Mesendoderm (in vitro differentiated cells): Measurements from ENCODE around the gene ATP8A1.

Experiments used
- DNase-seq: peaks from one replicate; pipeline ENCODE4 v3.0.0; 2013
- H2AK5ac ChIP-seq: 2 replicates; pipeline ENCODE4 v1.6.1; 2013; ENCODE audit warnings: low read length, inconsistent platforms
- H2BK120ac ChIP-seq: 2 replicates; pipeline ENCODE4 v1.6.1; 2013; ENCODE audit warnings: low read depth, mild to moderate bottlenecking, low read length, moderate library complexity, mixed read lengths
- H2BK15ac ChIP-seq: replicated peaks from 2 replicates; pipeline ENCODE4 v1.6.1; 2013; ENCODE audit warnings: low read depth, mild to moderate bottlenecking, moderate library complexity
- H2BK5ac ChIP-seq: 2 replicates; pipeline ENCODE4 v1.6.1; 2013; ENCODE audit warnings: low read length, inconsistent platforms
- H3K18ac ChIP-seq: 2 replicates; pipeline ENCODE4 v1.6.1; 2013; ENCODE audit warnings: mild to moderate bottlenecking, low read length, mixed read lengths
- H3K23ac ChIP-seq: one replicate; pipeline ENCODE4 v1.6.1; 2013; ENCODE audit warnings: low read length
- H3K27ac ChIP-seq: 2 replicates; pipeline ENCODE4 v1.5.1; 2013; ENCODE audit warnings: low read depth, mild to moderate bottlenecking, inconsistent platforms, low read length, moderate library complexity
- H3K27me3 ChIP-seq: 2 replicates; pipeline ENCODE4 v1.6.1; 2013; ENCODE audit warnings: low read length, control low read depth, mild to moderate bottlenecking, inconsistent platforms; ENCODE audit not compliant: insufficient read depth, poor library complexity
- H3K36me3 ChIP-seq: 2 replicates; pipeline ENCODE4 v1.6.1; 2013; ENCODE audit warnings: low read length, inconsistent platforms; ENCODE audit not compliant: control insufficient read depth, insufficient read depth
- H3K4ac ChIP-seq: one replicate; pipeline ENCODE4 v1.6.1; 2013; ENCODE audit warnings: low read depth, mild to moderate bottlenecking, low read length, moderate library complexity
- H3K4me1 ChIP-seq: 2 replicates; pipeline ENCODE4 v1.6.1; 2013; ENCODE audit warnings: low read depth, low read length, inconsistent platforms; ENCODE audit not compliant: control insufficient read depth
- H3K4me2 ChIP-seq: 2 replicates; pipeline ENCODE4 v1.6.1; 2013; ENCODE audit warnings: low read length
- H3K4me3 ChIP-seq: 2 replicates; pipeline ENCODE4 v1.5.1; 2013; ENCODE audit warnings: mild to moderate bottlenecking, low read length
- H3K56ac ChIP-seq: one replicate; pipeline ENCODE4 v1.6.1; 2013; ENCODE audit warnings: low read length
- H3K79me1 ChIP-seq: 2 replicates; pipeline ENCODE4 v1.6.1; 2013; ENCODE audit warnings: low read length, inconsistent platforms
- H3K79me2 ChIP-seq: 2 replicates; pipeline ENCODE4 v1.6.1; 2013; ENCODE audit warnings: mild to moderate bottlenecking, low read length; ENCODE audit not compliant: control insufficient read depth, insufficient read depth
- H3K9ac ChIP-seq: 2 replicates; pipeline ENCODE4 v1.6.1; 2013; ENCODE audit warnings: low read length, inconsistent platforms
- H4K5ac ChIP-seq: one replicate; pipeline ENCODE4 v1.6.1; 2013; ENCODE audit warnings: low read length
- H4K8ac ChIP-seq: one replicate; pipeline ENCODE4 v1.6.1; 2013; ENCODE audit warnings: low read depth, mild to moderate bottlenecking, control low read depth, low read length, moderate library complexity
- WGBS: extraction: QIAGEN DNeasy Blood & Tissue Kit; methylation state at CpG from one replicate; pipeline ENCODE4 v1.1.7; 2013; ENCODE audit warnings: low lambda C conversion rate, missing lambda C conversion rate; ENCODE audit not compliant: insufficient coverage; ENCODE audit errors: extremely low coverage; 5-methylcytosine and 5-hydroxymethylcytosine counted together

ATP8A1 gene

DNA sequence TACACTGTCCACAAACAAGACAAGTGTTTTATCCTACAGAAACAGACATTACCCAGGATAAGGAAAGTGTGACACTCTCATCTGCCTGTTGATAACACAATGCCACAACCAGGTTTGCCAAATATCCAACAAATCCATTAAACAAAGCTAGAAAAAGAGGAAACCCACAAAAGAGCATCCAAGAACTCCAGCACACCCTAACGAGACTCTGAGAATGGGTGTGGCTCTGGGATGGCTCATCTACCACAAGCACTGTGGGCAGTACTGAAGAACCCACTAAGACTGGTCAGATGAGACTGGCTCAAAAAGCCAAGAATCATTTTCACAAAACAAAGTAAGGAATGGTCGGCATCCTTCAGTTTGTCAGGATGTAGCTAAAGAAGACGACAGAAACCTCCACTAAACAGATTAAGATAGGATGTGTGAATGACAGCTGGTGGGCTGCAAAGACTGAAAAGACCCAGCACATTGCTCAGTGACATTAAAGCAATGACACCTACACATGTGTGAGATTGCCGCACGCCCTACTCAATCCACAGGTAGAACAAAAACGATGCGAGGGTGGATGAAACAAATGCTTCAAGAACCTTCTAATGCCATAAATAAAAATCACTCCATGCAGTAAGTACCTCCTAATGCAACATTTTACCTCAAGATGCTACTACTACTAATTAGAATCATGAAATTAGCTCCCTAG, 14.7 kb downstream of the ATP8A1 start:
- Histone ChIP-seq H2AK5ac (no peak overlapping the region), H2BK5ac (no peak overlapping the region), H3K79me1 (peaks cover 2% of the 10 kb centered on the region), H3K23ac (no peak overlapping the region), H4K5ac (no peak overlapping the region), H3K4me1 (peaks cover 4% of the 10 kb centered on the region), H3K27me3 (no peaks in the 10 kb centered on the region), H3K4me2 (no peak overlapping the region), H2BK15ac (no peak overlapping the region), H3K4me3 (no peak overlapping the region), H3K18ac (no peak overlapping the region), H3K27ac (no peak overlapping the region), H3K79me2 (no peaks in the 10 kb centered on the region), H4K8ac (no peak overlapping the region), H3K36me3 (no peaks in the 10 kb centered on the region), H3K9ac (no peak overlapping the region), H3K4ac (no peak overlapping the region), H2BK120ac (no peak overlapping the region), H3K56ac (no peak overlapping the region)
- WGBS = no CpG with 5 or more reads among the region's 7 CpGs
- DNase-seq = peak; percentile 47

DNA sequence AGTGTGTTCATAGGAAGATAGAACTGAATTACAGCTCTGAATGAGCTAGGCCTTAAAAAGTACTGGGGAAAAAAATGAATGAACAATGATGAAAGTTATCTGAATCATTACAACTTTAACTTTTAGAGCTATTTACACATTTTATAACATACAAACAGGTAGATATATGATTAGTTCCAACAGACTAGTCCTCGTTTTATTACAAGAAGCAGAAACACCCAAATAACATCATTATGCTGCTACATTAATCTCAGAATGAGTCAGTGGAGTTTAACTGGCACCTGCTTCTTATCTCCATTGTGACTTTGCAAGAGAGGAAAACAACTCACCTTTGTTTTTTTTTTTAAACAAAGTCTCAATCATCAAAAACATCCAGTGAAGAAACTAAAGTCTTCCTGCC, 15.2 kb downstream of the ATP8A1 start:
- Histone ChIP-seq H3K56ac (no peak overlapping the region), H3K9ac (no peak overlapping the region), H3K4me2 (no peak overlapping the region), H2BK120ac (no peak overlapping the region), H3K27ac (no peak overlapping the region), H3K4me1 (peaks cover 4% of the 10 kb centered on the region), H2BK5ac (no peak overlapping the region), H3K23ac (no peak overlapping the region), H3K4me3 (no peak overlapping the region), H3K18ac (no peak overlapping the region), H2AK5ac (no peak overlapping the region), H3K27me3 (no peaks in the 10 kb centered on the region), H3K79me1 (peaks cover 2% of the 10 kb centered on the region), H3K36me3 (no peaks in the 10 kb centered on the region), H3K79me2 (no peaks in the 10 kb centered on the region), H4K5ac (no peak overlapping the region), H4K8ac (no peak overlapping the region), H2BK15ac (no peak overlapping the region), H3K4ac (no peak overlapping the region)
- WGBS = no CpG with 5 or more reads among the region's 1 CpG
- DNase-seq = no peak

DNA sequence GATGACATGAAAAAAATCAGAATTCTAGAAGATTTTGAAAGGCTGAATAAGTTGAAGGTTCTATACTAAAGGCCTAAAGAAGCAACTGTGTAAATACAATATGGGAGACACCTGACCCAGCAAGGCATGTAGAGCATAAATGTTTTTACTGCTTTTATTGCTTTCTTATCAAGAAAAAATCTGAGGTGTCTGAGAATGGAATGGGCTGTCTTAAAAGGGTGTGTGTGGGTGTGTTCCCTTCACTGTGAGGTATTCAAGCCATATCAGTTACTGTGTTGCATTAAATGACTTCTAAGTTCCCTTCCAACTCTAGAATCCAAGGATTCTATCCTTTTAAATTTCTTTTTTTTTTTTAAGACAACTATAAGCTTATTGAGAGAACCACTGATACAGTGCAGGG, 15.7 kb downstream of the ATP8A1 start:
- Histone ChIP-seq H3K4me1 (peaks cover 4% of the 10 kb centered on the region), H4K5ac (no peak overlapping the region), H2AK5ac (no peak overlapping the region), H3K4me2 (no peak overlapping the region), H3K56ac (no peak overlapping the region), H3K79me1 (peaks cover 2% of the 10 kb centered on the region), H3K4ac (no peak overlapping the region), H2BK5ac (no peak overlapping the region), H2BK120ac (no peak overlapping the region), H3K27ac (no peak overlapping the region), H3K4me3 (no peak overlapping the region), H3K36me3 (no peaks in the 10 kb centered on the region), H3K23ac (no peak overlapping the region), H3K9ac (no peak overlapping the region), H3K27me3 (no peaks in the 10 kb centered on the region), H3K79me2 (no peaks in the 10 kb centered on the region), H2BK15ac (no peak overlapping the region), H4K8ac (no peak overlapping the region), H3K18ac (no peak overlapping the region)
- DNase-seq = no peak

DNA sequence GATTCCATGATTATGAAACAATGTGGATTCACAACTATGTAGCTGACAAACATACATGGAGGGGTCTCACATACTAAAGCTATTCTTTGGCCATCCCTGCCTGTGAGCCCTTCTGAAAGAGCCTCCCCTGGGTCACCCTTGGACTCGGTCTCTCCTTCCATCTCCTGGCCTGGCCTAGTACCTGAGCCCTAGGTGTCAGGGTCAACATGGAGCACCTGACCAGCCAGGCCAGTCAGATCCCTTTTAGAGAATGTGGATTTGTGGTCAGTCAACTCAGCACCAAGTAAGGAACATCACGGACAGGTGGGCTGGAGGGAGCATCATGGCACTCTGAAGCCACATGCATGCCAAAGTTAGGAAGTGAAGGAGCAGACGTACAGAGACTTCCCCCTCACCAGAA, 16.3 kb downstream of the ATP8A1 start:
- DNase-seq = no peak
- Histone ChIP-seq H2AK5ac (no peak overlapping the region), H3K79me2 (no peaks in the 10 kb centered on the region), H3K27ac (no peak overlapping the region), H2BK120ac (no peak overlapping the region), H3K4ac (no peak overlapping the region), H4K5ac (no peak overlapping the region), H3K36me3 (no peaks in the 10 kb centered on the region), H3K4me3 (no peak overlapping the region), H2BK15ac (no peak overlapping the region), H4K8ac (no peak overlapping the region), H3K9ac (no peak overlapping the region), H3K79me1 (peaks cover 2% of the 10 kb centered on the region), H3K23ac (no peak overlapping the region), H3K4me1 (peaks cover 4% of the 10 kb centered on the region), H3K56ac (no peak overlapping the region), H3K18ac (no peak overlapping the region), H3K4me2 (no peak overlapping the region), H2BK5ac (no peak overlapping the region), H3K27me3 (no peaks in the 10 kb centered on the region)
- no CpG with 5 or more reads among the region's 3 CpGs for WGBS

DNA sequence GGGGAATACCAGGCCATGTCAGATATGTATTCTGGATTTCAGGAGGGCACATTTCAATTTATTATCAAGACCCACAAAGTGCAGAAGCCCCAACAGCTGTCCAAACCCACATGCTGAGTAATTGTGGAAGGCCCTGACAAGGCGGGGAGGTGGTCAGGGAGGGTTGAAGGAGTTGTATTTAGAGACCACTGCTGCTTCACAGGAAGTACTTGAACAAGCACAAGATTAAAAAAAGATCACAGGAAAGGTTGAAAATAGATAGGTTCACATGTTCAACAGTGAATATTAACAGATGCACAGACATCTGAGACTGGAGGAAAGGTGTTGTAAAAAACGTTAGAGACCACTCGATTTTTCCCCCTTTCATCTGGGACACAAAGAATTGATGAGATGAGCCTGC, 17.9 kb downstream of the ATP8A1 start:
- peaks cover 4% of the 10 kb centered on the region for H3K4me1 ChIP-seq
- no peak overlapping the region for H3K27ac ChIP-seq
- DNase-seq = no peak
- H3K79me2 ChIP-seq = no peaks in the 10 kb centered on the region
- H3K36me3 ChIP-seq = no peaks in the 10 kb centered on the region
- H3K56ac ChIP-seq = no peak overlapping the region
- H3K27me3 ChIP-seq = no peaks in the 10 kb centered on the region
- H3K4me3 ChIP-seq = no peak overlapping the region
- no peak overlapping the region for H2BK120ac ChIP-seq
- H2BK5ac ChIP-seq = no peak overlapping the region
- H2BK15ac ChIP-seq = no peak overlapping the region
- H2AK5ac ChIP-seq = no peak overlapping the region
- no peak overlapping the region for H3K23ac ChIP-seq
- no peak overlapping the region for H3K9ac ChIP-seq
- no peak overlapping the region for H3K4me2 ChIP-seq
- H3K79me1 ChIP-seq = peaks cover 2% of the 10 kb centered on the region
- no CpG with 5 or more reads among the region's 3 CpGs for WGBS
- no peak overlapping the region for H4K5ac ChIP-seq
- H4K8ac ChIP-seq = no peak overlapping the region
- H3K18ac ChIP-seq = no peak overlapping the region
- H3K4ac ChIP-seq = no peak overlapping the region

DNA sequence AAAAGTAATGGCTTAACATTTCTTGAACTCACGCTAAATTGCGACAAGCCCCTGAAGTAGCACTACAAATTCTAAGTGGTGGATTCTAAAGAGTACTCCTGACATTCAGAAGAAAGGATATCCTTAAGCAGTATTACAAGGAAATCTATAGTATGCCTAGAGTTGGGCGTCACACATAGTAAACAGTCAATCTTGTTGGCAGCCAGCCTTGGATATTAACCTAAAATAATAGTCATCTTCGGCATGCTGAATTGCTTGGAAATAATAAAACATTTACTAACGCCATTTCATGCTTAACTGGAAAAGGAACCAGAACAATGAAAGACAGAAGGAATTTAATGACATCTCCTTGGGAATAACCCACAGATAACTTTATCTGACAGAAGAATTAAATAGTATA, 18.6 kb downstream of the ATP8A1 start:
- H3K4me3 ChIP-seq = no peak overlapping the region
- no peak overlapping the region for H3K4ac ChIP-seq
- H3K27ac ChIP-seq = no peak overlapping the region
- H3K79me2 ChIP-seq = no peaks in the 10 kb centered on the region
- no peak overlapping the region for H4K8ac ChIP-seq
- WGBS = no CpG with 5 or more reads among the region's 5 CpGs
- H2BK120ac ChIP-seq = no peak overlapping the region
- H3K9ac ChIP-seq = no peak overlapping the region
- no peak overlapping the region for H2BK5ac ChIP-seq
- H3K23ac ChIP-seq = no peak overlapping the region
- H4K5ac ChIP-seq = no peak overlapping the region
- H3K4me1 ChIP-seq = peaks cover 5% of the 10 kb centered on the region
- no peak overlapping the region for H3K4me2 ChIP-seq
- H2AK5ac ChIP-seq = no peak overlapping the region
- no peak for DNase-seq
- H3K27me3 ChIP-seq = no peaks in the 10 kb centered on the region
- H3K56ac ChIP-seq = no peak overlapping the region
- H2BK15ac ChIP-seq = no peak overlapping the region
- peaks cover 2% of the 10 kb centered on the region for H3K79me1 ChIP-seq
- H3K36me3 ChIP-seq = no peaks in the 10 kb centered on the region
- H3K18ac ChIP-seq = no peak overlapping the region
